Glomerular visceral epithelial cell (primary cell): ENCODE measurements around the gene RANBP1.

Source experiments
- DNase-seq: peaks from one replicate; pipeline ENCODE4 v3.0.0-alpha.2; 2016; ENCODE audit errors: extremely low spot score

Gene RANBP1

GRCh38 chr22:20088263-20088648 is 27.6 kb upstream of the RANBP1 start:
- DNase-seq = no peak

GRCh38 chr22:20089226-20089976 is 26.5 kb upstream of the RANBP1 start:
- no peak for DNase-seq

- DNase-seq = no peak
Observed at GRCh38 chr22:20089977-20090729, 25.8 kb upstream of the RANBP1 start.

GRCh38 chr22:20090730-20091240 is 25.1 kb upstream of the RANBP1 start:
- no peak for DNase-seq

GRCh38 chr22:20091690-20092476 is 24.0 kb upstream of the RANBP1 start:
- no peak for DNase-seq

GRCh38 chr22:20092477-20092854 is 23.4 kb upstream of the RANBP1 start:
- DNase-seq = no peak

- DNase-seq = no peak
Observed at GRCh38 chr22:20093418-20094196, 22.3 kb upstream of the RANBP1 start.

GRCh38 chr22:20094197-20094807 is 21.6 kb upstream of the RANBP1 start:
- no peak for DNase-seq

GRCh38 chr22:20095521-20095920 is 20.4 kb upstream of the RANBP1 start:
- DNase-seq = no peak

GRCh38 chr22:20096574-20097420 is 19.1 kb upstream of the RANBP1 start:
- DNase-seq = no peak

- no peak for DNase-seq
Observed at GRCh38 chr22:20099099-20099711, 16.7 kb upstream of the RANBP1 start.

- DNase-seq = no peak
Observed at GRCh38 chr22:20101638-20102037, 14.3 kb upstream of the RANBP1 start.

GRCh38 chr22:20102203-20102780 is 13.6 kb upstream of the RANBP1 start:
- DNase-seq = no peak

GRCh38 chr22:20105456-20106204 is 10.3 kb upstream of the RANBP1 start:
- no peak for DNase-seq

- no peak for DNase-seq
Observed at GRCh38 chr22:20106205-20106848, 9.6 kb upstream of the RANBP1 start.

GRCh38 chr22:20106849-20107237 is 9.1 kb upstream of the RANBP1 start:
- no peak for DNase-seq

GRCh38 chr22:20107471-20107901 is 8.4 kb upstream of the RANBP1 start:
- DNase-seq = no peak
